ENCODE results near the gene CNNM1.

The CNNM1 gene

DNA sequence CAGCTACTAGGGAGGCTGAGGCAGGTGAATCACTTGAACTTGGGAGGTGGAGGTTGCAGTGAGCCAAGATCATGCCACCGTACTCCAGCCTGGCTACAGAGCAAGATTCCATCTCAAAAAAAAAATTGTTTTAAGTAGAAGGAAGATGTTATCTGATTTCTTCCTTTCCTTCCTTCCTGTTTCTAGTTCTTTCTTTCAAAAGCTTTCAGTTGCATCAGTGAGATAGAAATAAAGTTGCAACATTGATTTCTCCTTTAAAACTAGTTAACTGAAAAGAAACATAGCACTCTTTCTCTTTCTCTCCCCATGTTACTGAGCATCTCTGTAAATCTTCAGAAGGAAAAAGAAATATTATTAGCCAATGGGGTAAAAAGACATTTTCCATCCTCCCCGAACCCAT is 37.5 kb downstream of the CNNM1 start:
- FAIRE-seq (no peak), DNase-seq (ENCODE audit: insufficient read length, low spot score) (no peak)
- no peak for TF ChIP-seq CTCF (IDR thresholded peaks at IDR 0.05; ENCODE audit: insufficient read depth, missing control alignments)

GRCh38 chr10:99368646-99369045 is 39.5 kb downstream of the CNNM1 start:
- no peak for FAIRE-seq
- no peak for DNase-seq (ENCODE audit: insufficient read length, low spot score)
- TF ChIP-seq CTCF (IDR thresholded peaks at IDR 0.05; ENCODE audit: insufficient read depth, missing control alignments): no peak

GRCh38 chr10:99369126-99369525 is 40.0 kb downstream of the CNNM1 start:
- TF ChIP-seq CTCF (IDR thresholded peaks at IDR 0.05; ENCODE audit: insufficient read depth, missing control alignments): no peak
- DNase-seq (ENCODE audit: insufficient read length, low spot score): no peak
- FAIRE-seq: no peak

DNA sequence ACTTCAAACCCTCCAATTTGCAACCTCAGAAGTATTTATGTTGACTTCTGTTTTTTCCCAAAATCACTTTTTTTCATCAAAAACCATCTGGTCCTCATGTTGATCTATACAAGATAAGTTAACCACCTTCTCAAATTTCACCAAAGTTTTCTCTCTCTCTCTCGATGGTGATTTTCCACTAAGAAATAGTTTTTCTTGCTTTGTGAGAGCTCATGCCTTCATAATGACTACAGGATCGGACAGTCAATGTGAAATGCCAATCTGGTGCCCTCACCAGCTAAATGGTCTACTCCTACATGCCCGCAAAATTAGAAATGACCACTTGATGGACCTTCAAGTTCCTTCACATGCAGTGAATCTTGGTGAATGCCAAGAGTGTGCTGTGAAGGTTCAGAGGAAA is 40.4 kb downstream of the CNNM1 start:
- FAIRE-seq (no peak), DNase-seq (ENCODE audit: insufficient read length, low spot score) (no peak)
- no peak for TF ChIP-seq CTCF (IDR thresholded peaks at IDR 0.05; ENCODE audit: insufficient read depth, missing control alignments)

DNA sequence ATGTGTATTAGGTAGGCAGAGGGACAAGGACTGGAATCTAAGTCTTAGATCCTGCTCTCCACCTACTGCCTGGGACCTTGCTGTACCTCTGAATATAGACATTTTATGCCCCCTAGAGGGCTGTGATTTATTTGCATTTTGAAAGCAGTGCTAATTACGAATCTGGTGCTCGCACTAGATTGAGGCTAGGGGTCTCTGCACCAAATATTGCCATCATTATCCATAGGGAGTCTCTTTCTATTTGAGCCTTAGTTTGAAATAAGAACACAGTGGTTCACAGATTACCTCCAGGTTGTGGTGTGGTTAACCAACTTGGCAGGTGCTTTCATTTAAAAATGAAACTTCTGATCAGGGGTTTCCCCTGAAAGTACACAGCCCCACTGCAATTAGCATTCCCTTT is 41.8 kb downstream of the CNNM1 start:
- FAIRE-seq (no peak), DNase-seq (ENCODE audit: insufficient read length, low spot score) (no peak)
- peak; percentile 57 for TF ChIP-seq CTCF (IDR thresholded peaks at IDR 0.05; ENCODE audit: insufficient read depth, missing control alignments)

DNA sequence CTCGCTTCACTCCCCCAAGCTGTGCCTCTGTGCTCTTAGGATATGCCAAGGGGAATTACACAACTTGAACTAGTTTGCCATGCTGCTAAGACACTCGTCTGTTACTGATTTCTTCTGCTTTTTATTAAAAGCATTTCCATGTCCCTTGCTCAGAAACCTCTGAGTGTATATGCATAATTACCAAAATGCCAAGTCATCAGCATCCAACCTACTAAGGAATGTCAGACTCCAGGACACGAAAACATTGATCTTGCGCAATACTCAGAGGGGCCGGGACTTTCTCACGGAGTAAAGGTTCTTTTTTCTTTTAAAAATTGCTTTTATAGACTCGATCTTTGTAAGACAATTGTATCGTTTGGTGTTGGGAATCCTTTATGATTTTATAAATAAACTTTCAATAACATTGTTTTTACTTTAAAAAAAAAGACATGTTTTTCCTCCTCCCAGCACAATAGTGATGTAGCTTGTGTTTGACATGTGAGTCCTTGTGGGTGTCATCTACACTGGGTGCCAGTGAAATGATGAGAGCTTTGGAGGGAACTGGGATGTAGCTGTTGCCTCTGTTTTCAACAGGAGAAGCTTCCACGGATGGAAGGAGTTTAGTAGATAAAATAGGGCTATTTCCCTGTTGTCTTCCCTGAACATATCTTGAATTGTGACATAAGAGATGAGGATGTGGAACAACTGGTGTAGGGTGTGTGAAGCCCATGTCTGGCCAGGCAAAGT is 43.6 kb downstream of the CNNM1 start:
- TF ChIP-seq CTCF (IDR thresholded peaks at IDR 0.05; ENCODE audit: insufficient read depth, missing control alignments): no peak
- DNase-seq (ENCODE audit: insufficient read length, low spot score): no peak
- no peak for FAIRE-seq

GRCh38 chr10:99374526-99374925 is 45.4 kb downstream of the CNNM1 start:
- no peak for DNase-seq (ENCODE audit: insufficient read length, low spot score)
- no peak for TF ChIP-seq CTCF (IDR thresholded peaks at IDR 0.05; ENCODE audit: insufficient read depth, missing control alignments)
- FAIRE-seq: no peak

Data from D721Med (cell line).